ENCODE data around the gene AKR7A2. TPM values are rescaled to one million over a fixed set of nuclear protein-coding genes. Genes with fewer than 3 reads are reported as not detected.

Gene AKR7A2
- total RNA-seq, 1 experiment from 2014 or later: 86.6 TPM

DNA sequence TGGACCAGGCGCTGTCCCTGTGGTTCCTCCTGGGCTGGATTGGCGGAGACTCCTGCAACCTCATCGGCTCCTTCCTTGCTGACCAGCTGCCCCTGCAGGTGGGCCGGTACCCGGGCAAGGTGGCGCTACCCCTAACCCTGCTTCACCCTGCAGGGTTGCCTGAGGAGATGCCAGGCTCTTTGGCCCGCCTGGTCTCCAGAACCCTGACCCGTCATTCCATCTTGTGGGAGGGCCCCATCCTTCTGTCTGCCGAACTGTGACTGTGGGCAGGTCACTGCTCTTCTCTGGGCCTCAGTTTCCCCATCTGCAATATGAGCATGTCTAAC is 12.7 kb upstream of the AKR7A2 start:
- no peaks in the 10 kb centered on the region for H3K27me3 ChIP-seq (ENCODE audit: control insufficient read depth, insufficient read depth, low read length)
- H3K4me1 ChIP-seq (ENCODE audit: control insufficient read depth, insufficient read depth, low read length): no peaks in the 10 kb centered on the region
- CTCF ChIA-PET: no interaction called here
- POLR2A ChIA-PET: no interaction called here
- H3K4me3 ChIP-seq (ENCODE audit: low read depth in 2 of 2, low read length in 2 of 2): no peak overlapping the region
- intact Hi-C loops (cut with micrococcal nuclease; ENCODE audit: unreplicated experiment): no loop called here
- BruUV-seq (replicated peaks): no TSS peak
- ATAC-seq (no peak), DNase-seq (ENCODE audit: low read depth, low spot score) (no peak)
- no peak for TF ChIP-seq POLR2AphosphoS5 (IDR thresholded peaks at IDR 0.05; ENCODE audit: low read depth, low read length)
- no peak for TF ChIP-seq TCF7L2 (IDR thresholded peaks at IDR 0.05; ENCODE audit: low read depth, low read length)
- no peak for TF ChIP-seq CTCF (IDR thresholded peaks at IDR 0.05)
- TF ChIP-seq, protein P1, sequence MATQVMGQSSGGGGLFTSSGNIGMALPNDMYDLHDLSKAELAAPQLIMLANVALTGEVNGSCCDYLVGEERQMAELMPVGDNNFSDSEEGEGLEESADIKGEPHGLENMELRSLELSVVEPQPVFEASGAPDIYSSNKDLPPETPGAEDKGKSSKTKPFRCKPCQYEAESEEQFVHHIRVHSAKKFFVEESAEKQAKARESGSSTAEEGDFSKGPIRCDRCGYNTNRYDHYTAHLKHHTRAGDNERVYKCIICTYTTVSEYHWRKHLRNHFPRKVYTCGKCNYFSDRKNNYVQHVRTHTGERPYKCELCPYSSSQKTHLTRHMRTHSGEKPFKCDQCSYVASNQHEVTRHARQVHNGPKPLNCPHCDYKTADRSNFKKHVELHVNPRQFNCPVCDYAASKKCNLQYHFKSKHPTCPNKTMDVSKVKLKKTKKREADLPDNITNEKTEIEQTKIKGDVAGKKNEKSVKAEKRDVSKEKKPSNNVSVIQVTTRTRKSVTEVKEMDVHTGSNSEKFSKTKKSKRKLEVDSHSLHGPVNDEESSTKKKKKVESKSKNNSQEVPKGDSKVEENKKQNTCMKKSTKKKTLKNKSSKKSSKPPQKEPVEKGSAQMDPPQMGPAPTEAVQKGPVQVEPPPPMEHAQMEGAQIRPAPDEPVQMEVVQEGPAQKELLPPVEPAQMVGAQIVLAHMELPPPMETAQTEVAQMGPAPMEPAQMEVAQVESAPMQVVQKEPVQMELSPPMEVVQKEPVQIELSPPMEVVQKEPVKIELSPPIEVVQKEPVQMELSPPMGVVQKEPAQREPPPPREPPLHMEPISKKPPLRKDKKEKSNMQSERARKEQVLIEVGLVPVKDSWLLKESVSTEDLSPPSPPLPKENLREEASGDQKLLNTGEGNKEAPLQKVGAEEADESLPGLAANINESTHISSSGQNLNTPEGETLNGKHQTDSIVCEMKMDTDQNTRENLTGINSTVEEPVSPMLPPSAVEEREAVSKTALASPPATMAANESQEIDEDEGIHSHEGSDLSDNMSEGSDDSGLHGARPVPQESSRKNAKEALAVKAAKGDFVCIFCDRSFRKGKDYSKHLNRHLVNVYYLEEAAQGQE (IDR thresholded peaks at IDR 0.05; ENCODE audit: insufficient read depth in 1 of 2, low read depth in 2 of 2, low read length in 1 of 2): no peak
- TF ChIP-seq SIN3A (IDR thresholded peaks at IDR 0.05; ENCODE audit: borderline replicate concordance, insufficient read depth, low read depth, low read length): no peak
- no peaks in the 10 kb centered on the region for H3K9me3 ChIP-seq (ENCODE audit: control insufficient read depth, insufficient read depth, low read depth, low read length)
- H3K27ac ChIP-seq (ENCODE audit: low read length): no peak overlapping the region
- H3K36me3 ChIP-seq (ENCODE audit: control insufficient read depth, insufficient read depth, low read length): no peaks in the 10 kb centered on the region; the same call in 1 of the 2 replicates
- in situ Hi-C loops (cut with HindIII; ENCODE audit: low pct_unique_long_range_greater_than_20kb, low sequenced_read_pairs): no loop called here

- Histone ChIP-seq H3K36me3 (ENCODE audit: control insufficient read depth, insufficient read depth, low read length) (no peaks in the 10 kb centered on the region; the same call in 1 of the 2 replicates), H3K4me1 (ENCODE audit: control insufficient read depth, insufficient read depth, low read length) (no peaks in the 10 kb centered on the region), H3K27me3 (ENCODE audit: control insufficient read depth, insufficient read depth, low read length) (no peaks in the 10 kb centered on the region), H3K9me3 (ENCODE audit: control insufficient read depth, insufficient read depth, low read depth, low read length) (no peaks in the 10 kb centered on the region), H3K4me3 (ENCODE audit: low read depth in 2 of 2, low read length in 2 of 2) (no peak overlapping the region), H3K27ac (ENCODE audit: low read length) (no peak overlapping the region)
- ATAC-seq (no peak), DNase-seq (ENCODE audit: low read depth, low spot score) (no peak)
- ChIA-PET CTCF (no interaction called here), POLR2A (no interaction called here)
- in situ Hi-C loops (cut with HindIII; ENCODE audit: low pct_unique_long_range_greater_than_20kb, low sequenced_read_pairs): no loop called here
- TF ChIP-seq CTCF (IDR thresholded peaks at IDR 0.05): no peak
- TF ChIP-seq, protein P1 (IDR thresholded peaks at IDR 0.05; ENCODE audit: insufficient read depth in 1 of 2, low read depth in 2 of 2, low read length in 1 of 2): no peak
- TF ChIP-seq POLR2AphosphoS5 (IDR thresholded peaks at IDR 0.05; ENCODE audit: low read depth, low read length): no peak
- TF ChIP-seq SIN3A (IDR thresholded peaks at IDR 0.05; ENCODE audit: borderline replicate concordance, insufficient read depth, low read depth, low read length): no peak
- TF ChIP-seq TCF7L2 (IDR thresholded peaks at IDR 0.05; ENCODE audit: low read depth, low read length): no peak
- BruUV-seq (replicated peaks): no TSS peak
- intact Hi-C loops (cut with micrococcal nuclease; ENCODE audit: unreplicated experiment): no loop called here
Observed at GRCh38 chr1:19323987-19324664, 12.2 kb upstream of the AKR7A2 start.

Data from Panc1 (cell line).